ENCODE data around the gene AOPEP. TPM values are rescaled to one million over a fixed set of nuclear protein-coding genes. Genes with fewer than 3 reads are reported as not detected.

Gene AOPEP
- total RNA-seq, 1 experiment from 2014 or later = 15.0 TPM

DNA sequence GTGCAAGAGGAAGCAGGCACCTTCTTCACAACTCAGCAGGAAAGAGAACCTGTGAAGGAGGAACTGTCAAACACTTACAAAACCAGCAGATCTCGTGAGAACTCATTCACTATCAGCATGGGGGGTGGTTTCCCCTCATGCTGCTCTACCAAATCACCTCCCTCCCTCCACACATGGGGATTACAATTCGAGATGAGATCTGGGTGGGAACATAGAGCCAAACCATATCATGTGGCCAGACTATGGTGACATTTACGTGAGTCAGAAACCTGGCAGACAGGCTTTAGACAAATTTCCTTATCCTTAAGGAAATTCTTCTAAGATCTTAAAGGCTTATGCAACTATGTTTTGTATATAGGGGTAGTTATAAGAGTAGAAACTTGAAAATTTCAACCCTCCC lies 8.7 kb upstream of the AOPEP start:
- H3K27me3 ChIP-seq (ENCODE audit: insufficient read depth, low read length) = no peaks in the 10 kb centered on the region
- H3K23ac ChIP-seq (ENCODE audit: insufficient read length, low read depth, low read length) = no peak overlapping the region
- H2BK120ac ChIP-seq (ENCODE audit: low read depth, low read length, poor library complexity, severe bottlenecking) = no peak overlapping the region
- no CpG with 5 or more reads among the region's 3 CpGs for WGBS (ENCODE audit: extremely low coverage, insufficient read length, low lambda C conversion rate)
- H3K9ac ChIP-seq (ENCODE audit: extremely low read depth, insufficient read length, low read length) = no peak overlapping the region
- Mint-ChIP-seq H3K27ac (no peak overlapping the region; a peak in 1 of 7 replicates), H3K36me3 (ENCODE audit: insufficient read depth in 1 of 3, low read depth in 3 of 3) (no peaks in the 10 kb centered on the region), H3K4me1 (peaks cover 0 to 4% of the 10 kb centered on the region in 2 experiments; a peak in 1 of 4 replicates), H3K9me3 (peaks cover 0 to 3% of the 10 kb centered on the region in 2 experiments; a peak in 2 of 5 replicates), H3K27me3 (ENCODE audit: low read depth) (peaks cover 13% of the 10 kb centered on the region), H3K4me3 (no peak overlapping the region)
- no peak overlapping the region for H4K91ac ChIP-seq (ENCODE audit: insufficient read length, low read depth, low read length)
- H4K5ac ChIP-seq (ENCODE audit: insufficient read length, low read depth, low read length) = no peak overlapping the region
- H3K4ac ChIP-seq (ENCODE audit: low read depth, low read length) = no peak overlapping the region
- H3K56ac ChIP-seq (ENCODE audit: insufficient read length, low read depth, low read length) = no peak overlapping the region
- H3K79me1 ChIP-seq (ENCODE audit: insufficient read depth, low read depth, low read length, poor library complexity, severe bottlenecking) = no peaks in the 10 kb centered on the region
- no peak for TF ChIP-seq CTCF (conservative IDR thresholded peaks at IDR 0.05)
- H3K18ac ChIP-seq (ENCODE audit: insufficient read length, low read depth, low read length) = no peak overlapping the region
- H4K20me1 ChIP-seq (ENCODE audit: control insufficient read depth, insufficient read depth, insufficient read length) = no peaks in the 10 kb centered on the region
- no peak overlapping the region for H2AFZ ChIP-seq (ENCODE audit: low read length)
- H4K8ac ChIP-seq (replicated peaks; ENCODE audit: insufficient read length, low read depth, low read length) = no peak overlapping the region
- H3T11ph ChIP-seq (ENCODE audit: low read length) = no peak overlapping the region
- H2BK12ac ChIP-seq (ENCODE audit: insufficient read length, low read depth, low read length) = no peak overlapping the region
- no peaks in the 10 kb centered on the region for H3K4me1 ChIP-seq (ENCODE audit: insufficient read depth, low read length)
- no peaks in the 10 kb centered on the region for H3K9me3 ChIP-seq (ENCODE audit: control insufficient read depth, low read depth, low read length)
- no peak overlapping the region for H3K27ac ChIP-seq (ENCODE audit: insufficient read length, low read depth, low read length)
- no peak overlapping the region for H2AK5ac ChIP-seq (ENCODE audit: insufficient read length, low read length)
- no peak overlapping the region for H3K4me2 ChIP-seq (ENCODE audit: insufficient read depth, insufficient read length, low read length)
- no peak overlapping the region for H2BK15ac ChIP-seq (ENCODE audit: low read depth, low read length)
- no peak overlapping the region for H3K14ac ChIP-seq (ENCODE audit: insufficient read depth, low read length)
- H2BK20ac ChIP-seq (ENCODE audit: low read depth, low read length, poor library complexity, severe bottlenecking) = no peak overlapping the region
- H3K79me2 ChIP-seq (ENCODE audit: insufficient read depth, low read length) = no peaks in the 10 kb centered on the region
- no peak overlapping the region for H2BK5ac ChIP-seq (ENCODE audit: insufficient read length, low read length)
- no peaks in the 10 kb centered on the region for H3K23me2 ChIP-seq (ENCODE audit: insufficient read length, low read depth, low read length, poor library complexity, severe bottlenecking)
- DNase-seq = no peak
